ENCODE results near the gene MS4A18. TPM values are rescaled to one million over a fixed set of nuclear protein-coding genes. Genes with fewer than 3 reads are reported as not detected.

MS4A18 gene
- total RNA-seq, 1 donor from 2014 or later: not detected

- DNase-seq: no peak
These were observed 66.2 kb downstream of the MS4A18 start for GRCh38 chr11:60790726-60791125.

GRCh38 chr11:60791153-60791933 is 66.8 kb downstream of the MS4A18 start:
- DNase-seq: no peak

- DNase-seq: no peak
These were observed 68.0 kb downstream of the MS4A18 start for GRCh38 chr11:60792521-60792920.

Other genes starting within 250 kb of the MS4A18 start
- gene MS4A12, start 231.9 kb upstream of the MS4A18 start, total RNA-seq: not detected in 2 replicates
- not detected in 2 replicates for gene MS4A13, start 209.3 kb upstream of the MS4A18 start, total RNA-seq
- gene MS4A8, start 25.1 kb upstream of the MS4A18 start, total RNA-seq: not detected in 2 replicates
- gene MS4A15, start 32.1 kb downstream of the MS4A18 start, total RNA-seq: not detected in 2 replicates
- gene MS4A10, start 60.6 kb downstream of the MS4A18 start, total RNA-seq: not detected in 2 replicates
- gene CCDC86, start 117.4 kb downstream of the MS4A18 start, total RNA-seq: 14.0 and 31.2 TPM in 2 replicates
- 0.05 TPM in 1 of 2 replicates, not detected in the other for gene PTGDR2, start 131.2 kb downstream of the MS4A18 start, total RNA-seq
- not detected in 2 replicates for gene ZP1, start 142.8 kb downstream of the MS4A18 start, total RNA-seq
- 45.8 and 79.6 TPM in 2 replicates for gene PRPF19, start 181.9 kb downstream of the MS4A18 start, total RNA-seq
- 63.6 and 114 TPM in 2 replicates for gene TMEM109, start 189.4 kb downstream of the MS4A18 start, total RNA-seq
- gene TMEM132A, start 199.7 kb downstream of the MS4A18 start, total RNA-seq: 99.5 and 112 TPM in 2 replicates
- gene SLC15A3, start 227.5 kb downstream of the MS4A18 start, total RNA-seq: 8.7 and 9.0 TPM in 2 replicates
- not detected in 2 replicates for gene CD6, start 247.0 kb downstream of the MS4A18 start, total RNA-seq

All from dermis blood vessel endothelial cell (primary cell).